Breast epithelium (tissue), 3 donors: ENCODE data around the gene GALNT3.

Experiments used
- CTCF ChIP-seq, 3 donors: fragments of 450-650 bp; IDR thresholded peaks; one replicate each; pipeline ENCODE4 v1.5.1; 2016 to 2017; ENCODE audit warnings: antibody characterized with exemption in 3 of 3, mild to moderate bottlenecking in 3 of 3, moderate library complexity in 3 of 3
- POLR2A ChIP-seq: fragments of 450-650 bp; IDR thresholded peaks from one replicate; pipeline ENCODE4 v1.6.1; 2016; ENCODE audit warnings: antibody characterized with exemption, mild to moderate bottlenecking, moderate library complexity
- POLR2AphosphoS5 ChIP-seq, 3 donors: sonication (generic); formaldehyde crosslinking; IDR thresholded peaks; one replicate each; pipeline ENCODE4 v1.6.1; 2017; ENCODE audit warnings: antibody characterized with exemption in 3 of 3

DNA sequence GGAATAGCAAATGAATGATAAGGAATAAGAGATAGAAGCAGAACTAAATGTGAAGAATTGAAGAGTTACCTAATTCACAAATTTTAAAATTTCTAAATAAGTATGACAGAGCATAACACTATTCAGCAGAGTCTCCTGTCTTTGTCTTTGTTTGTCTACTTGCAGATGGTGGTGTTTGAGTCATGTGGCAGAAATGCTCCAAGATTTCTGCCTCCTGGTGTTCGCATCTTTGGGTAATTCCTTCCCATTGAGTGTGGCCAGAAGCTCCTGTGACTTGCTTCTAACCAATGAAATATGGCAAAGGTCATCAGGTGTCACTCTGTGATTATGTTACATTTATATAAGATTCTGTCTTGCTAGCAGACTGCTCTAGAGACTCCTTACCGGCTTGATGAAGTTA is 45.6 kb upstream of the GALNT3 start:
- no peak for TF ChIP-seq POLR2A
- TF ChIP-seq POLR2AphosphoS5 (IDR thresholded peaks at IDR 0.05): no peak
- TF ChIP-seq CTCF (IDR thresholded peaks at IDR 0.05): no peak
